ENCODE measurements around the gene PODN.

The PODN gene

DNA sequence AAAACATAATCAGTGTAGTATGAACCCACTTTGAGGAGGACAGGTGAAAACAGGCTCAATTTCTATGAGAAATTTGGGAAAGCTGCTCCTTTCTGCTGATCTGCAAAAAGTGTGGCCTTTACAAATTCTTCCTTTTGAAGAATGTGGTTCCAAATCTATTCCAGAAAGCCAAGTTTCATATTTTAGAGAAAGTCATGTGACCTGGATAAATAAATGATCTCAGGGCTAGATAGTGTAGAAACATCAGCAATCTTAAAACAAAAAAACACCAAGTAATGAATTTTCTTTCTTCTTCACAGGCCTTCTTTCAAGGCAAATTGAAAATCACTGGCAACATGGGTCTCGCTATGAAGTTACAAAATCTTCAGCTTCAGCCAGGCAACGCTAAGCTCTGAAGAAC lies 11.7 kb upstream of the PODN start:
- no peak for DNase-seq (ENCODE audit: low read depth in 2 of 2)

DNA sequence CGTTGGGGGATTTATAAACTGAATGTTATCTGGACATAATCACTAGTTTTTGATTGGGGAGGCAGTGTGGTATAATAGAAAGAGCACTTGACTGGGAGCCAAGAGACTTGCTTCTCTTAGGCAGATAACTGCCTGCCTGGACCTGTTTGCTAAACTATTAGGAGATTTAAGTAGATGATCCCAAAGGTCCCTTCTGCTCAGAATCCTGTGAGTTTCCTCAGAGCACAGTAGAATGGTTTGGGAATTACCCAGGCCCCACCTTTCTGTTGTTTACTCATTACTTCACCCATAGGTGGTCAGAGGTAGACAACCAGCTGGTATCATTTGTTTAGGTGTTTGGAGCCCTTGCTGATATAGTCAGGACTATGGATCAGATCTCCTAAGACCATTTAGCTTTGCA lies 10.3 kb upstream of the PODN start:
- no peak for DNase-seq (ENCODE audit: low read depth in 2 of 2)

DNA sequence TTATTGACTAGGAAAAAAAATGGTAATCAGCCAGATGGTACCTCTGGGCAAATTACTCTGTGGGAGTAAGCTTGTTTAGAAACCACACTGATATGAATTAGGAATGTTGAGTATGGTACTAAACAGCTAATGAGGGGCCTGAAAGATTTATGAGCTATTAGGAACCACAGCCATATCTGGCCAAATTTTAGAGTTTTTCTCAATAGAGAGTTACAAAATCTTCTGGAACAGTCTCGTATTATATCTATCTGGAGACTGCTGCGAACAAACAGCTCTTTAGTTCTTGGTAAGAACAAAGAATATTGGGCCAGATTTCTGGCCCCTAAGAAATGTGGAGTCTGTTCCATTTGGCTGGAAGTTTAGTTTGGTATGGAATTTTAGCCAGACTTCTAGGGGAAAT lies 4.9 kb upstream of the PODN start:
- no peak for DNase-seq (ENCODE audit: low read depth in 2 of 2)

DNA sequence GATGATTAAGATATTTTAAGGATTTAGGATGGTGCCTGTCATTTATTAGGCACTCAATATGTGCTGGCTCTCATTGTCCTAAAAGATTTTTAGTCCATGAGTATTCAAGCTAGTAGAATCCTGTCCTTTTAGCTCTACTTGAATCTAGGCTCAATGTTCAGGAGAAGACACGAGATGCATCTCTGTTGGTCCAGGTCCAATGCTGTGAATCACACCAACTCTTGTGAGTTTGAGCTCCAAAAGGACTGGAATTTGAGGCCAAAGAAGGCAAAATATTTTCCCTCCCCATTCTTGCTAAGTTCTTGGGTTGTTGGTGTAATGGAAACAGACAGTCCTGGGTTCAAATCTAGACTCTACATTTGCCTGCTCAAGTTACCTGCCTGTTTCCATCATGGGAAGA lies 1.4 kb upstream of the PODN start:
- no peak for DNase-seq (ENCODE audit: low read depth in 2 of 2)

DNA sequence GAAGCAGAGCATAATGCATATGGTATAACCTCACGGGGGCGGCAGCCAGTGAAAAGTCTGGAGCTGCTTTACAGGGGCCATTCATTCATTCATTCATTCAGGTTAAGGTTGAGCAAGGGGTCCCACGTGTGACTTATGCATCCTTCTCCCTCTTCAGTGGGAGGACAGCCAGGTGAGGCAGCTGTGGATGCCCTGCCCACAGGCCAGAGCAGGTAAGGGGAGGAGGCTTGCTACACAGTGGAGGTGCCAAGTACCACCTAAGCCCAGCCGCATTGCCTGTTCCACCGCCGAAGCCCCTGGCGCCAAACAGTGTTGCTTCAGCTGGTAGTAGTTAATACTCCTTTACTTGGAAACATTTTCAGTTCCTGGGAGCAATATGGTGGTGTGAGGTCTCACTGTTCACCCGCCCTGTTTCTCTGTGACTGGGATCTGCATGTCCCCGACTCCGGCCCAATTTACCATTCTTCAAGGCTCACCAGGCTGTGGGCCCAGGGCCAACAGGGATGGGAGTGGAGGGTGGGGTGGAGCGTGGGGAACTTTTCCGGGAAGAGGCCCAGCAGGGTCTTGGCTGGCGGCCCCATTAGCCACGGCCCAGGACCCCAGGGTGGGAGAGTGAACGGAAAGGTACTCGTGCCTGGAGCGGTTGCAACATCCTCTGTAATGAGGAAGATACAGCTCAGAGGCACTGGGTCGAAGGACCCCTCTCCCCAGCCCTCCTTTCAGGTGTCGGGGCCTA lies 722 bp upstream of the PODN start:
- no peak for DNase-seq (ENCODE audit: low read depth in 2 of 2)

DNA sequence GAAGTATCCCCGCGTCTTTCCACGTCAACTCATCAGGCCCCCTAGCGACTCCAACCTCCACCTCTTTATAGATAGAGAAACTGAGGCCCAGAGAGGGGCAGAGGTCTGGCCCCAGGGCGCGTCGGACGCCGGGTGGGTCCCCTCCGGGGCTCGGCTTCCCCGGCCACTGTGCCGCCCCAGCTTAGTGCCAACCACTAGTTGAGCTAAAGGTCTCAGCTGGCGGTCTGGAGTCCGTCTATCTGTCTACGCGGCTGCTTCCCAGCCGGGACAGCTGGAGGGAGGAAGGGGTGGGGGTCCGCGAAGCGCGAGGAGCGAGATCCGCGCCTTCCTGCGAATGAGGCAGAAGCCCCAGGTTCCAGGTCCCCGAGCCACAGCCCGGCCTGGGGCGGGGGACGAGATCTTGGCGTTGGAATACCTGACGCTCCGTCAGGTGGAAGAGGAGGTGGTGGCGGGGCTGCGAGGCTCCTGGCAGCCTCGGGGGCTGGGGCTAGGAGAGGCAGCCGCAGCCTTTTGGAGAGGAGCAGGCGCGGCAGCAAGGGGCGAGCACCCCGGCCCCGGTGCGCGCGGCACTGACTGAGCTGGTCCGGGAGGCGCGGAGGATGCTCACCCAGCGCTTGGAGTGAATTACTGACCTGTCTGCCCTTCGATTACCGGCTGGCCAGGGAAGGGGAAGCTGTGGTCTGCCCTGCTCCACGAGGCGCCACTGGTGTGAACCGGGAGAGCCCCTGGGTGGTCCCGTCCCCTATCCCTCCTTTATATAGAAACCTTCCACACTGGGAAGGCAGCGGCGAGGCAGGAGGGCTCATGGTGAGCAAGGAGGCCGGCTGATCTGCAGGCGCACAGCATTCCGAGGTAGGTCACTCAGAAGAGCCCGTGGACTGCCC lies 937 bp downstream of the PODN start:
- no peak for DNase-seq (ENCODE audit: low read depth in 2 of 2)

DNA sequence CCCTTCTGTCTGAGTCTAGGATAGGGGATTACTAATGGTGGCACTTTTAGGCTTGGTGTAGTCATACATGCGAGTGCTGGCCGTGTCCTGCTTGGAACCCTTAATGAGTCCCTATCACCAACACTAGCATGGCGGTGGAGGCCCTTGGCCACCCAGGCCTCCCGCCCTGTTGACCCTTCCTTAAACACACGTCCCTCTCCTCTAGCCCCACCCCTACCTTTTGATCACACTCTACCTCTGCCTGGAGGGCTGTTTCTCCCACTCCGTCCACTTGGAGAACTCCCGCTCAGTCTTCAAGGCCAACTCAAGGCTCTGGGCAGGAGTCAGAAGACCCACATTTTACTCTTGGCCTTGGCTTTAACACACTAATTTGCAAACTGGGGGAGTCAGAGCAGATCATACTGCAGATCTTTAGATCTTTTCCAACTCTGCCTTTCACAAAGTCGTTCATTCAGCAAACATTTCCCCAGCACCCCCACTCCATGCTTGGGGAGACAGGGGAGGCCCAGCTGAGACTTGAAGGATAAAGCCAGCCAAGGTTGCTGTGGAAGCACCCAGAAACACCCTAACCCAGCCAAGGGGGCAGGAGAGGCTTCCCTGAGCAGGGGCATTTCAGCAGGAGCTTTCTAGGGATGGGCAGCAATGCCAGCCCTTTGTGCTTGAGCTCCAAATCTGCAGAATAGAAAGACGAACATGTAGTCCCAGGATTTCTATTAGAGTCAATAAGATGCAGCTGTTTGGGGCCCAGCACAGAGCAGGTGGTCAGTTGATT lies 1.9 kb downstream of the PODN start:
- no peak for DNase-seq (ENCODE audit: low read depth in 2 of 2)

DNA sequence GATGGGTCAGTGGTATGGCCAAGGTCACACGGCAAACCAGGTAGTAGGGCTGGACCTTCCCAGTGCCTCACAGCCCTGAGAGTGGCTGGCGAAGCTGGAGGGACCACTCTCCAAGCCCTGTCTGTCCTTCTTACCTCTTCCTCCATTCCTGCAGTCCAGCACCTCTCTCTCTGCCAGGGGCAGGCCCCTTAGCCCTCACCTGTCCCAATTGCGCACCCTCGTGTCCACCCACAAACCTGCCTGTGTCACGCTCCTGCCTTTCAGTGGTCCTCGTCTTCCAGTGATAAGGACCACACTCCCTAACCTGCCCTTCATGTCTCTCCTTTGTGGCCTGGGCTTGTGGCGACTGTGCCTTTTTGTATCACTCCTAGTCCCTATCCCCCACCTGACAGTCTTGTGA lies 3.4 kb downstream of the PODN start:
- no peak for DNase-seq (ENCODE audit: low read depth in 2 of 2)

DNA sequence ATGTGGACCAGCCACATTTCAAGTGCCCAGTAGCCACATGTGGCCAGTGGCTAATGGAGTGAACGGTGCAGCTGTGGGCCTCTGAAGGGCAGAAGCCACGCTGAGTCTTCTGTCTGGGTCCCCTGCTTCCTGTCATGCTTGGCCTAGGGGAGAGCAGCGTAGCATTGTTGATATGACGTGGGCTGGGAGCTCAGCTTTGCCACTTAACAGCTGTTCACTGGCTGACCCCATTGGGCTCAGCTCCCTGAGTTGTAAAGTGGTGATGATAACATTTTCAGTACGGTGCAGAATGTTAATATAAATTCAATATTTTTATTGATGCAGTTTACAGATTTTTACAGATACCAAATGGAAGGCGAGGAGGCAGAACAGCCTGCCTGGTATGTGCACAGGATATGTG lies 4.5 kb downstream of the PODN start:
- DNase-seq (ENCODE audit: low read depth in 2 of 2), result no peak

DNA sequence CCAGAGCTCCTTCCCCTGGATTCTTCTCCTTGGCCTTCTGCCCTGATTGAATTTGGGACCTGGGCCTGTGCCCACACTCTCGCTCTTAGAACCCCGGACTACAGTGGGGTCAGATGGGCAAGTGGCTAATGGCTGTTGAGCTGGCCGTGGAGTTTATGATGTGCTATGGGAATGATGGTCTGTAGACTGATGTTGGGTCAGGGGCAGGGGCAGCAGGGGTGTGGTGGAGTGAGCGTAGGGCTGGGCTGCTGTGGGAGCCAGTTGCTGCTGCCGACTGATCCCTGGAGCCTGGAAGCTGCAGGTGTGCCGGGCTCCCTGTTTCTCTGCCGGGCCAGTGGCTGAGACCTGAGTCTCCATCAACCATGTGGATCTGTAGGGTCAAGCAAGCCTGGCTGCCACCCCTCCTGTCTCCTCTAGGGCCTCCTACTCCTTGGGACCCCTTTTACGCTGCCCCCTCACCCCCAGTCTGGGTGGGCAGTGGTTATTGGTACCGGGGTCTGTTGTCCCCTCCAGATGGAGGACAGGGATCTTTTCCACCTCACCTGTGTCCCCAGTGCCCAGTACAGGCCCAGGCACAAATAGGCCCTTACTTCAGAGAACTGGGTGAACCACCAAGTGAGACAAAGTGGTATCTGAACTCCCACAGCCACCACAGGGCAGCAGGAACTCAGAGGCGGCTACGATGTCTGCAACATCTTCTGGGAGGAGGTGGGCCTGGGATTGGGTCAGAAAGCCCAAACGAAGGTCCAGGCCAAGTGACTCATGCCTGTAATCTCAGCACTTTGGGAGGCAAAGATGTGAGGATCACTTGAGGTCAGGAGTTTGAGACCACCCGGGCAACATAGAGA lies 5.1 kb downstream of the PODN start:
- DNase-seq (ENCODE audit: low read depth in 2 of 2), result no peak

DNA sequence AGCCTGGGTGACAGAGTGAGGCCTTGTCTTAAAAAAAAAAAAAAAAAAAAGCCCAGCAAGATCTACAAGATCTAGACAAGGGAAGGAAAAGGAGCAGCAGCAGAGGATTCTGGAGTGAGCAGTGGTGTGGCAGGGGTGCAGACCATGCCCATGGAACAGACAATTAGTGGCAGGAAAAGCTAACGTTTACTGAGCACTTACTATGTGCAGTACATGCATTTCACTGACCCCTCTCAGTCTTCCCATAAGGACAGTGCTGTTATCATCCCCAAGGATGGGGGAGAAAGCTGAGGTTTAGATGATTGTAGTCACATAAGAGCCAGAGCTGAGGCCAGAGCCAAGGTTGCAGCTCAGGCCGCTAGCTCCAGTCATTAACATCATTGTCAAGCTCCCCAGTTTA lies 5.9 kb downstream of the PODN start:
- DNase-seq (ENCODE audit: low read depth in 2 of 2), result no peak

DNA sequence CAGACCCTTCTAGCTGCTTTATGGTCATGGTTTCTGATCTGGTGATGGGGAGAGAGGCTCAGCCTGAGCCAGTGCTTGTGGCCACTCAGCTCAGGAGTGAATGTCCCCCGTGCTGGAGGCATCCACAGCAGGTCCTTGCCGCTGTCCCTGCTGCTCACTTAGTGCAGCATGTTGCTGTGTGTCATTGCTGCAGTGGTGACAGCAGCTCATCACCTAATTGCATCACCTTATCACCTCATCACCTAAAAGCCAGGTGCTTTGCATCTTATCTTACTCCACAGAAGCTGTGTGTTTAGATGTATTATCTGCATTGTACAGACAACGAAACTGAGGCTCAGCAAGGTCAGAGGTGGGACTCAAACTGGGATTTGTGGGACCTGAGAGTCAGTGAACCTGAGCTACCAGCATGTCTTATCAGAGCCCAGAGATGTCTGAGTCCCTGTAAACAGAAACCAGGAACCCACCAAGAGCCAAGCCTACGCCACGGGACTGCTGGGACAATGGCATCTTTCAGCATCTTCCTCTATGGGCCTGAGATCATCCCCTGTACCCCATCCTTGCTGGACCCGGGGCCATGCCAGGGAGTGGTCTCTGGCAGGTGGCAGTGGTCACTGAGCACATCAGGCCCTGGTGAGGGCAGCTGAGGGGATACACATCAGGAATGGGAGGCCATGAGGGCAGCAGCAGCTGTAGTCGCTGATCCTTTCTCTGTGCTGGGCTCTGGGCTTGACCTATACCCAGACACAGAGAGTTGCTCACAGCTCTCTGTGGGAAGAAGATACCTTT lies 6.5 kb downstream of the PODN start:
- DNase-seq (ENCODE audit: low read depth in 2 of 2), result no peak

DNA sequence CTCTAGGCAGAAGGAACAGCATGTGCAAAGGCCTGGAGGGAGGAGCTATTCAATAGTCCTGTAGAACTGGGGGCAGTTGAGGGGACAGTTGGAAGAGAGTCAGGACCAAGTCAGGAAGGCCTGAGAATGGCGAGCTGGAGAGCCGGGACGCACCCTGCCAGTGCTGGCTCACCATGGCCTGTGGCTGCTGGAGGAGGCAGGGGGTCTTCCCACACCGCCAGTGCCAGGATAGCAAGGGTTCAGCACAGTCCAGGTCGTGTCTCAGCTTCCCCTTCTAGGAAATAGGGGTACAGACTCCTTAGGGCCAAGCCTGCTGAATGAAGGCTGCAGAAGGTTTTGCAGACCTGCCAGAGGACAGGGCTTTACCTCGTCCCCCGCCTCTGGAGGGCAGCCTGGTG lies 7.3 kb downstream of the PODN start:
- no peak for DNase-seq (ENCODE audit: low read depth in 2 of 2)

DNA sequence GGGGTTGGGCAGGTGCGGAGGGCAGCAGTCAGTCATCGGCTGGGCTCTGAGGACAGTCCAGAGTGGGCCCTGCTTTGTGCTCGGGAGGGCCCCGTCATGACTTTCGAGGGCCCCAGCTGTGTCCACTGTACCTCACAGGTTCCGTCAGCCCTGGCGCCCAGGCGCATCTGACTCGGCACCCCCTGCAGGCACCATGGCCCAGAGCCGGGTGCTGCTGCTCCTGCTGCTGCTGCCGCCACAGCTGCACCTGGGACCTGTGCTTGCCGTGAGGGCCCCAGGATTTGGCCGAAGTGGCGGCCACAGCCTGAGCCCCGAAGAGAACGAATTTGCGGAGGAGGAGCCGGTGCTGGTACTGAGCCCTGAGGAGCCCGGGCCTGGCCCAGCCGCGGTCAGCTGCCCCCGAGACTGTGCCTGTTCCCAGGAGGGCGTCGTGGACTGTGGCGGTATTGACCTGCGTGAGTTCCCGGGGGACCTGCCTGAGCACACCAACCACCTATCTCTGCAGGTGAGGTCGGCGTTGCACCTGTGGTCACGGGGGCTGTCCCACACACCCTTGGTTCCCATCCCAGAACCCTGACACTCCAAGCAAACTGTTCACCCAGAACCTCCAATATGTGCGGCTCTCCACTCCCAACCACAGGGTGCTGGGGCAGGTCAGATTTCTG lies 7.8 kb downstream of the PODN start:
- no peak for DNase-seq (ENCODE audit: low read depth in 2 of 2)

DNA sequence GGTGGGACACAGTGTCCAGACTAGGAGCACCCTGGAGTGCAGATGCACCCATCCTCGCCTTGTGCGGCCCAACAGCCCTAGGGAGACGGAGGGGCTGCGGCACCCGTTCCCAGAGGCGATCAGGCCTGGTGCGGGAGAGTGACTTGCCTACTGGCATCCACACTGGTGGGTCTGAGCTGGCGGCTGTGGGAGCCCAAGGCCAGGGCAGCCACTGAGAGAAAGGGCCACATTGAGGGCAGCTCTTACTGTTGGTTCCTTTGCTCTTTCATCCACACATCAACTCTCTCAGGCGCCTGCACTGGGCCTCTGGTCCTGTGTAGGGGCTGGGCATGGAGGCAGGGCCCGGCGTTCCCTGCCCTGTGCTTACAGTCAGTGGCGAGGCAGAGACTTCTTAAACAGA lies 8.6 kb downstream of the PODN start:
- DNase-seq (ENCODE audit: low read depth in 2 of 2), result no peak

DNA sequence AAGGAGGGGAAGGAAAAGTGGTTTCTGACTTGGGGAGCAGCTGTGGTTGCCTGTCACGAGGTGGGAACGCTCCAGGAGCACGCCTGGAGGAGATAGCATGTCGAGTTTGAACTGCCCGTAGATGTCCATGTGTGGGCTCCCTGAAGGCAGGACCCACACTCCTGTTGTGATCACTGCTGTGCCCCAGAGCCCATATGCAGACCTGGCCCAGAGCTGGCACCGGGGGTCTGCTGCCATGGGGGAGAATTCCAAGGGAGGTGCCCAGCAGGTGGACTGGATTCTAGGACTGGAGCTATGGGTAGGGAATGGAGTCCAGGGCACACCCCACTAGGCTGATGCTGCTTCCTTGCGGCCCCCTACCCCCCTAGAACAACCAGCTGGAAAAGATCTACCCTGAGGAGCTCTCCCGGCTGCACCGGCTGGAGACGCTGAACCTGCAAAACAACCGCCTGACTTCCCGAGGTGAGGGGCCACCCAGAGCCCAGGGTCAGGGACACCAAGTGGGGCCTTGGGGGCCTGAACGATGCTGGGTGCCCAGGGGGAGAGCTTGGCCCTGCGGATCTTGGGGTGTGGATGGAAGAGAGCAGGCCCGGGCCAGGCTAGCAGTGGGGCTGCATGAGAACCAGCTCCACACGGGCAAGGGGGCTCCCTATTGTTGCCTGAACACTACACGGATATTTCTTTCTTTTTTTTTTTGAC lies 9.3 kb downstream of the PODN start:
- no peak for DNase-seq (ENCODE audit: low read depth in 2 of 2)

DNA sequence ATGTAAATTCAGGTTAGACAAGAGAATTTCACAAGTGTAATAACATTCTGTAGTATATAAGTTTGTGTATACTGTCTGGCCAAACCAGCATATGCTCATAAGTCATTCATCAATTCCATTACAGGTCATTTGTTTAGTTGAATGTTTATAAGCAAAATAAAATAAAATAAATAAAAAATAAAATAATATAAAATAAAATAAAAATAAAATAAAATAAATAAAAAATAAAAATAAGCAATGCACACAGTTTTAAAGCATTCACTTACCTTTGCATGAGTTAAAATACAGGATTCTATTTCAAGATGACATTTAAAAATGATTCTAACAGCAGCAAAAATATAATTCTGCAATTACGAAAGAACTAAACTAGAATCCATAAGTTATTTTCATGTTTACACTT lies 9.9 kb downstream of the PODN start:
- DNase-seq (ENCODE audit: low read depth in 2 of 2), result no peak

DNA sequence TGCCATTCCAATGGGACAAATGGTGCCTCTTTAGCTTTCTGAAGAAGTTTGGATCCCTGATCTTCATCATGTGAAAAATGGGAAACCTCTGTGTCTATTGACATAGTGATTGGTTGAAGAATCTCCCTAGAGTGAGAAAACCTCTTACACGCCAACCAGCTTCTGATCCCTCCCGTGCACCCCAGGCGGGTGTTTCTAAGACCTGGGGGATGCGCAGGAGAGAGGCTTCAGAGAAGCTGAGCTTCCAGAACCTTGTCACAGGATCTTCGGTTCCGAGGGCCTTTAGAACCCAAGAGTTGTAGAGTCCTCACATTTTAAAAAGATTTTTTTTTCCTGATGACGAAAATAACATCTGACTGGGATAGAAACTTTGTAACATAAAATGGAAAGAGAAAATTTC lies 11.3 kb downstream of the PODN start:
- DNase-seq (ENCODE audit: low read depth in 2 of 2), result no peak

DNA sequence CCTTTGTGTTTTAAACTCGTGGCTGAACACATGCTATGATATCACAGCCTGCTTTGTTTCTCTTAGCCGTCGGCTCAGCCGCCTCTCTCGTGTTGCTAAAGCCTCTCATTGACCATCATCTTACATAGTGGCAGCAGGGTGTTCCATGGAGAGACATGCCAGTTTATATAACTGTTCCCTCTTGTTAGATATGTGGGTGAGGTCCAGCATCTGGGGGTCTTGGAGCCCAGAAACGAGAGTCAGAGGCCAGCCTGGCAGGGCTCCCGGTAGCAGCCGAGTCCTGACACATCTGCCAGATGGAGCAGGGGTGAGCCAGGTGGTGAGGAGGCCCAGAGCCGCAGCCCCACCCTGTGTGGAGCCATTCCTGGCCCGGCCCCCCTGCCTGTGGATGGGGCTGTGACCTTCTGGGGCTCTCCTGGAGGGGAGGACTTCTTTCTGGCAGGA lies 11.9 kb downstream of the PODN start:
- DNase-seq (ENCODE audit: low read depth in 2 of 2), result no peak
